BE2C (cell line): ENCODE measurements around the gene NCOA6.
"Not testable (repeated sequence)": the region's sequence is repeated elsewhere in the genome, so short reads cannot be mapped to it uniquely, and the experiment has no call there.

ENCODE experiments used
- DNase-seq: peaks from one replicate; pipeline ENCODE4 v3.0.0-alpha.2; 2020
- H3K27me3 ChIP-seq: fragments of 250-450 bp; sonication (Bioruptor Pico); 2 replicates; pipeline ENCODE4 v1.5.1; 2020; ENCODE audit warnings: mild to moderate bottlenecking
- H3K36me3 ChIP-seq: fragments of 250-450 bp; sonication (Bioruptor Pico); 2 replicates; pipeline ENCODE4 v1.5.1; 2020; ENCODE audit warnings: mild to moderate bottlenecking
- H3K4me1 ChIP-seq: fragments of 250-450 bp; sonication (Bioruptor Pico); 2 replicates; pipeline ENCODE4 v1.5.1; 2020
- H3K4me3 ChIP-seq: 2 replicates; pipeline ENCODE4 v1.5.1; 2011; ENCODE audit warnings: low read depth, low read length
- H3K9me3 ChIP-seq: fragments of 250-450 bp; sonication (Bioruptor Pico); 2 replicates; pipeline ENCODE4 v1.5.1; 2020
- CTCF ChIP-seq: IDR thresholded peaks from 2 replicates; pipeline ENCODE4 v1.5.1; 2012; ENCODE audit warnings: mild to moderate bottlenecking, low read depth, low read length

NCOA6 gene

DNA sequence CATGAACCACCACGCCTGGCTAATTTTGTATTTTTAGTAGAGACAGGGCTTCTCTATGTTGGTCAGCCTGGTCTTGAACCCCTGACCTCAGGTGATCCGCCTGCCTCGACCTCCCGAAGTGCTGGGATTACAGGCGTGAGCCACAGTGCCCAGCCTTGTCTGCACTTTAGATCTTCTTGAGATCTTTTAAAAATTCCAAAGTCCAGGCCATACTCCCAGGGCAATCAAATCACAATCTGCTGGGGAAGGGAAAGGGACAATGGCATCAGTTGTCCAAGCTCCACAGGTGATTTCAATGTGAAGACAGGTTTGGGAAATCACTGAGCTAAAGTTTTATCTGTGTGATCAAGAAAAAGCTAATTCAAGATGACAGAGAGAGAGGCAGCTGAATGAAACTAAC, 16.9 kb downstream of the NCOA6 start:
- no peaks in the 10 kb centered on the region for H3K9me3 ChIP-seq
- DNase-seq: no peak
- H3K36me3 ChIP-seq: no peaks in the 10 kb centered on the region
- H3K4me3 ChIP-seq: no peak overlapping the region
- TF ChIP-seq CTCF: no peak
- H3K4me1 ChIP-seq: no peaks in the 10 kb centered on the region; the same call in 1 of the 2 replicates
- H3K27me3 ChIP-seq: no peaks in the 10 kb centered on the region

DNA sequence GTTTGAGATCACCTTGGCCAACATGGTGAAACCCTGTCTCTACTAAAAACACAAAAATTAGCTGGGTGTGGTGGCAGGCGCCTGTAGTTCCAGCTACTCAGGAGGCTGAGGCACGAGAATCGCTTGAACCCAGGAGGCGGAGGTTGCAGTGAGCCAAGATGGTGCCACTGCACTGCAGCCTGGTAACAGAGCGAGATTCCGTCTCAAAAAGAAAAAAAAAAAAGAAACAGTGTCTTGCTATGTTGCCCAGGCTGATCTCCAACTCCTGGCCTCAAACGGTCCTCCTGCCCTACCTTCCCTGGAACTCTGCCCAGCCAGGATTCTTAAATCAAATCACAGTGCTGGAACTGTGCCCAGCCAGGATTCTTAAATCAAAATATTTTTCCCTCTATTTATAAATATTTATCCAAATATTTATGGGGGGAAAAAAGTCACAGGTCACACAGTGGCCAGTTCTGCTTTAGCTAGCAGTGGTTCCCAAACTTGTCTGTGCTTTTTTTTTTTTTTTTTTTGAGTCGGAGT, 17.4 kb downstream of the NCOA6 start:
- not testable (repeated sequence) for H3K36me3 ChIP-seq, DNase-seq, H3K9me3 ChIP-seq, H3K27me3 ChIP-seq, H3K4me3 ChIP-seq, H3K4me1 ChIP-seq

GRCh38 chr20:34806255-34806654, 19.2 kb downstream of the NCOA6 start:
- no peak for DNase-seq
- no peaks in the 10 kb centered on the region for H3K27me3 ChIP-seq
- no peaks in the 10 kb centered on the region; the same call in 1 of the 2 replicates for H3K4me1 ChIP-seq
- H3K36me3 ChIP-seq: no peaks in the 10 kb centered on the region
- H3K4me3 ChIP-seq: no peak overlapping the region
- TF ChIP-seq CTCF: no peak
- no peaks in the 10 kb centered on the region for H3K9me3 ChIP-seq

DNA sequence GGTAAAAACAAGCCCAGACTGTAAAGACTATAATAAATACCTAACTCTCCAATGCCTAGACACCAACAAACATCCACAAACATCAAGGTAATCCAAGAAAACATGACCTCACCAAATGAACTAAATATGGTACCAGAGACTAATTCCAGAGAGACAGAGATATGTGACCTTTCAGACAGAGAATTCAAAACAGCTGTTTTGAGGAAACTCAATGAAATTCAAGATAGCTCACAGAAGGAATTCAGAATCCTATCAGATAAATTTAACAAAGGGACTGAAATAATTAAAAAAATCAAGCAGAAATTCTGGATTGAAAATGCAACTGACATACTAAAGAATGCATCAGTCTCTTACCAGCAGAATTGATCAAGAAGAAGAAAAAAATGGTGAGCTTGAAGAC, 26.6 kb downstream of the NCOA6 start:
- Histone ChIP-seq H3K9me3 (no peaks in the 10 kb centered on the region), H3K4me3 (no peak overlapping the region), H3K4me1 (no peaks in the 10 kb centered on the region), H3K27me3 (no peaks in the 10 kb centered on the region), H3K36me3 (no peaks in the 10 kb centered on the region)
- TF ChIP-seq CTCF: no peak
- no peak for DNase-seq

- no peak for DNase-seq
- Histone ChIP-seq H3K4me3 (no peak overlapping the region), H3K9me3 (no peaks in the 10 kb centered on the region), H3K27me3 (no peaks in the 10 kb centered on the region), H3K36me3 (no peaks in the 10 kb centered on the region), H3K4me1 (no peaks in the 10 kb centered on the region)
- no peak for TF ChIP-seq CTCF
These were observed 27.1 kb downstream of the NCOA6 start for GRCh38 chr20:34798328-34798727.

DNA sequence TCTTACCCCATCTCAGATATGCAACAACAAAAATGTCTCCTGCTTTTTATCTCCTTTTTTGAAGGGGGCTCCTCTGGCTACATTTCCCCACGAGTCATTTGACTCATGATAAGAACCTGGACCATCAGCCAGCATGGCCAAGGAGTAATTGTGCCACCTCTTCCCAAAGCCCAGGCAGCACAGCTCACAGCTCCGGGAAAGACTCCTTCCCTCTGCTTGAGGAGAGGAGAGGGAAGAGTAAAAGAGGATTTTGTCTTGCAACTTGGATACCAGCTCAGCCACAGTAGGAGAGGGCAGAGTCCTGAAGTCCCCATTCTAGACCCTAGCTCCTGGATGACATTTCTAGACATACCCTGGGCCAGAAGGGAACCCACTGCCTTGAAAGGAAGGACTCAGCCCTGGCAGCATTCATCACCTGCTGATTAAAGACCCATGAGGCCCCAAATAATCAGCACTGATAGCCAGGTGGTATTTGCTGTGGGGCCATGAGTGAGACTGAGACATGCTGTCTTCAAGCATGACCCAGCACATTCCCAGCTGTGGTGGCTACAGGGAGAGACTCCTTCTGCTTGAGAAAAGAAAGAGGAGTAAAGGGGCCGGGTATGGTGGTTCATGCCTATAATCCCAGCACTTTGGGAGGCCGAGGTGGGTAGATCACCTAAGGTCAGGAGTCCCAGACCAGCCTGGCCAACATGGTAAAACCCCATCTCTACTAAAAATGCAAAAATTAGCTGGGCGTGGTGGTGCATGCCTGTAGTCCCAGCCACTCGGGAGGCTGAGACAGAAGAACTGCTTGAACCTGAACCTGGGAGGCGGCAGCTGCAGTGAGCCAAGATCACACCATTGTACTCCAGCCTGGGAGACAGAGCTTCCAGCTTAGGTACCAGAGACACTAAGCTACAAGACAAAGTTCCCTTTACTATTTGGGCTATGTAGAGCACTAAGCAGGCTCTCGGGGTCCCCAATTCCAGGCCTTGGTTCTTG, 28.1 kb downstream of the NCOA6 start:
- DNase-seq: no peak
- H3K27me3 ChIP-seq: no peaks in the 10 kb centered on the region
- no peaks in the 10 kb centered on the region for H3K9me3 ChIP-seq
- H3K4me3 ChIP-seq: no peak overlapping the region
- H3K4me1 ChIP-seq: no peaks in the 10 kb centered on the region
- H3K36me3 ChIP-seq: no peaks in the 10 kb centered on the region
- no peak for TF ChIP-seq CTCF
